Retinal pigment epithelial cell (primary cell): Measurements from ENCODE around the gene STAB1.
A peak's percentile ranks its signal among the peaks of the same experiment; 100 is the strongest.

Source experiments
- DNase-seq: peaks from one replicate; pipeline ENCODE4 v3.0.0-alpha.2; 2010; ENCODE audit warnings: low read depth
- H3K4me3 ChIP-seq: 2 replicates; pipeline ENCODE4 v1.5.1; 2011; ENCODE audit warnings: mild to moderate bottlenecking, low read length, control low read depth, moderate library complexity
- CTCF ChIP-seq: conservative IDR thresholded peaks from 2 replicates; pipeline ENCODE4 v1.5.1; 2011; ENCODE audit warnings: low read depth, low read length, control low read depth, inconsistent platforms

STAB1 gene

DNA sequence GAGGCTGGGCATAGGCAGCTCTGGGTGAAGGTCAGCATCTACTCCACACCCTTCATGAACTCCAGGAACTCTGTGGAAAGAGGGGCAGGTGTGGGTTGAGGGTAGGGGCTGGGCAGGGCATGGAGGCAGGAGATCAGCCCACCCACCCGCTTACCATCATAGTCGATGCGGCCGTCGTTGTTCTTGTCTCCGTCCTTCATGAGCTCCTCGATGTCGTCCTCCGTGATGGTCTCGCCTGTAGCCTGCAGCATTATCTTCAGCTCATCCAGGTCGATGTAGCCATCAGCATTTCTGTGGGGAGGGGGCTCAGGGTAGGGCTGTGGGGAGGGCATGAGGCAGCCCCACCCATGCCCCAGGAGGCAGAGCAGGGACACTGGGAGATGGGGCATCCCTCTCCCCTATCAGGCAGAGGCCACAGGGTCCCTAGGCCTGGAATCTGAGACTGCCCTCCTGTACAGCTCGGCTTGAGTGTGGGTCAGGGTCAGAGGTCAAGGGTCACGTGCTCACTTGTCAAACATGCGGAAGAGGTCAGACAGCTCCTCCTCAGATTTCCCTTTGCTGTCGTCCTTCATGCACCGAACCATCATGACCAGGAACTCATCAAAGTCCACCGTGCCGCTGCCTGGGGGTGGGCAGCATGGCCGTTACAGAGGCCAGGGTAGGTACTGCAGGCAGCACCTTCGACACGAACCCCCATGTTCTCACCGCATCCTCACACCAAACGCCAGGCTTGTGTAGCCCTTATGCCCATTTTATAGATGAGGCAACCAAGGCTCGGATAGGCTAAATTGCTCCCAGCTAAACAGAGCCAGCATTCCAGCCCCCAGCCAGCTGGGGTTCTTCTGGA is 43.7 kb upstream of the STAB1 start:
- no peak overlapping the region for H3K4me3 ChIP-seq
- peak; percentile 5 for TF ChIP-seq CTCF
- DNase-seq = no peak

GRCh38 chr3:52452126-52452525 is 43.0 kb upstream of the STAB1 start:
- TF ChIP-seq CTCF = no peak
- no peak for DNase-seq
- H3K4me3 ChIP-seq = no peak overlapping the region

GRCh38 chr3:52452570-52453221 is 42.4 kb upstream of the STAB1 start:
- no peak for DNase-seq
- TF ChIP-seq CTCF = no peak
- H3K4me3 ChIP-seq = no peak overlapping the region

DNA sequence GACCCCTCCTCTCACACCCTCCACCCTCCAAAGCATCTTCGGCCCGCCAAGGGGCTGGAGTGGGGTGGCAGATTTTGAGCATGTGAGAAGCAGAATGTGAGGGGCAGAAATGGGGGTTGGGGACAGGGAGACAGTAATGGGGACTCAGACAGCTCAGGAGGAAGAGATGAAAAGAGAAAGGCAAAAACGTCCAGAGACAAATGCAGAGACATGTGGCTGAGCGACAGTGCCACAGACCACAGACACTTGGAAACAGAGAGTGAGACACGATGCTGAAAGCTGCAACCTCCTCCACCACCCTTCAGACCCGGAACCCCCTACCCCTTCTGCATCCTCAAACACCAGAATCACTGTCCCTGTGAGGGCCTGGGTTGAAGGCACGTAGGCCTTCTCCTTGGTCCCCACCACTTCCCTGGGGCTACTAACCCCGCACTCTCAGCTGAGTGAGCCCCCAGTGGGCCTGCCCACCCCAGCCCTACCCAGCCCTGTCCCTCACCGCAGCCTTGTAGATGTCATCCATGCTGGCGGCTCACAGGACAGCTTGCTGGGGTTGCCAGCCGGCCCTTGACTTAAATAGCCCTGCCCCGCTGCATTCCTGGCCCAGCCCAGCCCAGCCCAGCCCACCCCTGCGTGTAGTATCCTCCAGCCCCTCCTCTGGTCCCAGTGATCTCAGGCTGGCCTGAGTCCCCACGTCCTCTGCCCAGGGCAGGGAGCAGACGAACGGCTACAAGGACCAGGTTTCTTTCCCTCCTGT is 41.5 kb upstream of the STAB1 start, which contains the start of gene TNNC1:
Gene TNNC1 (minus strand): TSS at position 546 of the 754 bp plus-strand sequence. CDS start 26 bp downstream, at position 520.
- no peak for DNase-seq
- H3K4me3 ChIP-seq = peak within 1 kb of the TSS; percentile 19

GRCh38 chr3:52454250-52454937 is 40.7 kb upstream of the STAB1 start:
- no peak overlapping the region for H3K4me3 ChIP-seq
- TF ChIP-seq CTCF = no peak
- no peak for DNase-seq

More for the DNA sequence above, 41.5 kb upstream of the STAB1 start, which contains the start of gene TNNC1:
- no peak for TF ChIP-seq CTCF

DNA sequence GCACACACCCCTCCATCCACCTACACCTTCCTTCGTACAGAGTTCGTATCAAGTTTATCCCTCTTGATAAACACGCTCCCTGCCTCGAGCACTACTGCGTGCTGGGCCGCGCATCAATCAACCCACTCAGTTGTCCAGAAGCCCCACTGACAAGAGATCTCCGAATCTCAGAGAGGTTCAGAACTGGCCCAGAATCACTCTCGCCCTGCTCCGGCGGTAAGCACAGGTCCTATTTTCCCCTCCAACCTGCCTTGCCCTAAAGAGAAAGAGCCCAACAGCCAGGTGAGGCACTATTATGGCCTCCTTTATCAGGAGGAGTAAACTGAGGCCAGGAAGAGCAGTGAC is 40.2 kb upstream of the STAB1 start:
- DNase-seq = no peak
- no peak for TF ChIP-seq CTCF
- H3K4me3 ChIP-seq = peak overlapping the region; percentile 50
